ENCODE measurements around the gene BMP15. TPM values are rescaled to one million over a fixed set of nuclear protein-coding genes. Genes with fewer than 3 reads are reported as not detected.

Gene BMP15
- polyA plus RNA-seq, result not detected

- no peak for DNase-seq
- peaks cover 0 to 2% (median 0%) of the 10 kb centered on the region in 6 donors for H3K9me3 Mint-ChIP-seq
- H3K4me1 Mint-ChIP-seq, result no peaks in the 10 kb centered on the region
- no peak within 1 kb of the TSS for H3K27ac Mint-ChIP-seq
- peaks cover 0 to 5% (median 0%) of the 10 kb centered on the region in 3 donors for H3K27me3 Mint-ChIP-seq (ENCODE audit: low read depth in 3 of 3)
- no peaks in the 10 kb centered on the region for H3K36me3 Mint-ChIP-seq
- no peak within 1 kb of the TSS for H3K4me3 Mint-ChIP-seq
Measured at GRCh38 chrX:50910685-50911176, at the start of gene BMP15. BMP15 (plus strand) TSS chrX:50910735; CDS start chrX:50910784, 49 bp downstream.

- no peaks in the 10 kb centered on the region for H3K36me3 Mint-ChIP-seq
- H3K4me3 Mint-ChIP-seq, result no peak overlapping the region
- no peaks in the 10 kb centered on the region for H3K9me3 Mint-ChIP-seq
- H3K4me1 Mint-ChIP-seq, result no peaks in the 10 kb centered on the region
- peaks cover 0 to 17% (median 3%) of the 10 kb centered on the region in 3 donors for H3K27me3 Mint-ChIP-seq (ENCODE audit: low read depth in 3 of 3)
- DNase-seq, result no peak
- H3K27ac Mint-ChIP-seq, result no peak overlapping the region
Measured at GRCh38 chrX:50863471-50863870, 47.1 kb upstream of the BMP15 start.

- Mint-ChIP-seq H3K27me3 (ENCODE audit: low read depth in 3 of 3) (peaks cover 0 to 19% (median 4%) of the 10 kb centered on the region in 3 donors), H3K36me3 (no peaks in the 10 kb centered on the region)
Measured at GRCh38 chrX:50865311-50865710, 45.2 kb upstream of the BMP15 start.

GRCh38 chrX:50871922-50872453 is 38.5 kb upstream of the BMP15 start:
- no peaks in the 10 kb centered on the region for H3K36me3 Mint-ChIP-seq
- H3K9me3 Mint-ChIP-seq, result no peaks in the 10 kb centered on the region
- H3K27me3 Mint-ChIP-seq (ENCODE audit: low read depth in 3 of 3), result peaks cover 1 to 16% (median 2%) of the 10 kb centered on the region in 3 donors
- H3K4me1 Mint-ChIP-seq, result no peaks in the 10 kb centered on the region
- no peak overlapping the region for H3K27ac Mint-ChIP-seq
- H3K4me3 Mint-ChIP-seq, result no peak overlapping the region
- no peak for DNase-seq

More at GRCh38 chrX:50865311-50865710, 45.2 kb upstream of the BMP15 start:
- Mint-ChIP-seq H3K27ac (no peak overlapping the region), H3K9me3 (no peaks in the 10 kb centered on the region), H3K4me3 (no peak overlapping the region), H3K4me1 (no peaks in the 10 kb centered on the region)
- no peak for DNase-seq

GRCh38 chrX:50874876-50875275 is 35.7 kb upstream of the BMP15 start:
- Mint-ChIP-seq H3K9me3 (no peaks in the 10 kb centered on the region), H3K36me3 (no peaks in the 10 kb centered on the region), H3K4me1 (no peaks in the 10 kb centered on the region), H3K4me3 (no peak overlapping the region), H3K27me3 (ENCODE audit: low read depth in 3 of 3) (peaks cover 0 to 14% (median 2%) of the 10 kb centered on the region in 3 donors), H3K27ac (no peak overlapping the region)
- DNase-seq, result no peak

GRCh38 chrX:50876551-50876950 is 34.0 kb upstream of the BMP15 start:
- Mint-ChIP-seq H3K4me1 (no peaks in the 10 kb centered on the region), H3K4me3 (no peak overlapping the region), H3K36me3 (no peaks in the 10 kb centered on the region), H3K9me3 (no peaks in the 10 kb centered on the region), H3K27me3 (ENCODE audit: low read depth in 3 of 3) (peaks cover 0 to 9% (median 0%) of the 10 kb centered on the region in 3 donors), H3K27ac (no peak overlapping the region)
- no peak for DNase-seq

GRCh38 chrX:50877310-50877709 is 33.2 kb upstream of the BMP15 start:
- Mint-ChIP-seq H3K27ac (no peak overlapping the region), H3K4me1 (no peaks in the 10 kb centered on the region), H3K27me3 (ENCODE audit: low read depth in 3 of 3) (peaks cover 0 to 9% (median 0%) of the 10 kb centered on the region in 3 donors), H3K4me3 (no peak overlapping the region), H3K36me3 (no peaks in the 10 kb centered on the region), H3K9me3 (no peaks in the 10 kb centered on the region)
- DNase-seq, result no peak

- Mint-ChIP-seq H3K4me1 (no peaks in the 10 kb centered on the region), H3K36me3 (no peaks in the 10 kb centered on the region), H3K27ac (no peak overlapping the region), H3K4me3 (no peak overlapping the region), H3K27me3 (ENCODE audit: low read depth in 3 of 3) (peaks cover 0 to 3% (median 2%) of the 10 kb centered on the region in 3 donors), H3K9me3 (no peaks in the 10 kb centered on the region)
- no peak for DNase-seq
Measured at GRCh38 chrX:50881028-50881427, 29.5 kb upstream of the BMP15 start.

GRCh38 chrX:50888884-50889283 is 21.7 kb upstream of the BMP15 start:
- H3K27me3 Mint-ChIP-seq (ENCODE audit: low read depth in 3 of 3), result peaks cover 0 to 5% (median 0%) of the 10 kb centered on the region in 3 donors
- no peak for DNase-seq
- no peak overlapping the region for H3K4me3 Mint-ChIP-seq
- no peaks in the 10 kb centered on the region for H3K4me1 Mint-ChIP-seq
- H3K27ac Mint-ChIP-seq, result no peak overlapping the region
- no peaks in the 10 kb centered on the region for H3K36me3 Mint-ChIP-seq
- H3K9me3 Mint-ChIP-seq, result no peaks in the 10 kb centered on the region

GRCh38 chrX:50889582-50889981 is 21.0 kb upstream of the BMP15 start:
- no peaks in the 10 kb centered on the region for H3K4me1 Mint-ChIP-seq
- no peak overlapping the region for H3K27ac Mint-ChIP-seq
- H3K4me3 Mint-ChIP-seq, result no peak overlapping the region
- H3K27me3 Mint-ChIP-seq (ENCODE audit: low read depth in 3 of 3), result peaks cover 0 to 7% (median 0%) of the 10 kb centered on the region in 3 donors
- no peaks in the 10 kb centered on the region for H3K9me3 Mint-ChIP-seq
- DNase-seq, result no peak
- no peaks in the 10 kb centered on the region for H3K36me3 Mint-ChIP-seq

GRCh38 chrX:50893047-50893446 is 17.5 kb upstream of the BMP15 start:
- H3K9me3 Mint-ChIP-seq, result no peaks in the 10 kb centered on the region
- H3K27ac Mint-ChIP-seq, result no peak overlapping the region
- DNase-seq, result no peak
- peaks cover 2 to 8% (median 4%) of the 10 kb centered on the region in 3 donors for H3K27me3 Mint-ChIP-seq (ENCODE audit: low read depth in 3 of 3)
- H3K36me3 Mint-ChIP-seq, result no peaks in the 10 kb centered on the region
- H3K4me3 Mint-ChIP-seq, result no peak overlapping the region
- no peaks in the 10 kb centered on the region for H3K4me1 Mint-ChIP-seq

GRCh38 chrX:50893466-50893865 is 17.1 kb upstream of the BMP15 start:
- Mint-ChIP-seq H3K4me1 (no peaks in the 10 kb centered on the region), H3K9me3 (no peaks in the 10 kb centered on the region), H3K27ac (no peak overlapping the region), H3K4me3 (no peak overlapping the region), H3K27me3 (ENCODE audit: low read depth in 3 of 3) (peaks cover 2 to 8% (median 4%) of the 10 kb centered on the region in 3 donors), H3K36me3 (no peaks in the 10 kb centered on the region)
- no peak for DNase-seq

GRCh38 chrX:50905334-50905733 is 5.2 kb upstream of the BMP15 start:
- Mint-ChIP-seq H3K27ac (no peak overlapping the region), H3K27me3 (ENCODE audit: low read depth in 3 of 3) (peaks cover 0 to 8% (median 2%) of the 10 kb centered on the region in 3 donors), H3K4me1 (no peaks in the 10 kb centered on the region), H3K4me3 (no peak overlapping the region), H3K36me3 (no peaks in the 10 kb centered on the region), H3K9me3 (no peaks in the 10 kb centered on the region)
- no peak for DNase-seq

- no peaks in the 10 kb centered on the region for H3K36me3 Mint-ChIP-seq
- no peaks in the 10 kb centered on the region for H3K4me1 Mint-ChIP-seq
- H3K4me3 Mint-ChIP-seq, result no peak overlapping the region
- no peak overlapping the region for H3K27ac Mint-ChIP-seq
- peaks cover 0 to 2% (median 0%) of the 10 kb centered on the region in 6 donors for H3K9me3 Mint-ChIP-seq
- H3K27me3 Mint-ChIP-seq (ENCODE audit: low read depth in 3 of 3), result peaks cover 0 to 3% (median 2%) of the 10 kb centered on the region in 3 donors
- DNase-seq, result no peak
Measured at GRCh38 chrX:50913520-50913919, 3.0 kb downstream of the BMP15 start.

- Mint-ChIP-seq H3K27ac (no peak overlapping the region), H3K4me3 (no peak overlapping the region)
Measured at GRCh38 chrX:50920132-50920531, 9.6 kb downstream of the BMP15 start.

More at GRCh38 chrX:50920132-50920531, 9.6 kb downstream of the BMP15 start:
- Mint-ChIP-seq H3K9me3 (no peaks in the 10 kb centered on the region), H3K4me1 (no peaks in the 10 kb centered on the region), H3K27me3 (ENCODE audit: low read depth in 3 of 3) (peaks cover 0 to 17% (median 5%) of the 10 kb centered on the region in 3 donors), H3K36me3 (no peaks in the 10 kb centered on the region)
- DNase-seq, result no peak
